GM19035 (cell line): ENCODE data around the gene ZFYVE28.

Experiments used
- ATAC-seq: cut with Tn5 transposase; IDR thresholded peaks from one replicate; pipeline ENCODE4 v1.9.1; 2021; ENCODE audit not compliant: unreplicated experiment

The ZFYVE28 gene

GRCh38 chr4:2428496-2429213 is 10.2 kb upstream of the ZFYVE28 start:
- ATAC-seq: no peak

DNA sequence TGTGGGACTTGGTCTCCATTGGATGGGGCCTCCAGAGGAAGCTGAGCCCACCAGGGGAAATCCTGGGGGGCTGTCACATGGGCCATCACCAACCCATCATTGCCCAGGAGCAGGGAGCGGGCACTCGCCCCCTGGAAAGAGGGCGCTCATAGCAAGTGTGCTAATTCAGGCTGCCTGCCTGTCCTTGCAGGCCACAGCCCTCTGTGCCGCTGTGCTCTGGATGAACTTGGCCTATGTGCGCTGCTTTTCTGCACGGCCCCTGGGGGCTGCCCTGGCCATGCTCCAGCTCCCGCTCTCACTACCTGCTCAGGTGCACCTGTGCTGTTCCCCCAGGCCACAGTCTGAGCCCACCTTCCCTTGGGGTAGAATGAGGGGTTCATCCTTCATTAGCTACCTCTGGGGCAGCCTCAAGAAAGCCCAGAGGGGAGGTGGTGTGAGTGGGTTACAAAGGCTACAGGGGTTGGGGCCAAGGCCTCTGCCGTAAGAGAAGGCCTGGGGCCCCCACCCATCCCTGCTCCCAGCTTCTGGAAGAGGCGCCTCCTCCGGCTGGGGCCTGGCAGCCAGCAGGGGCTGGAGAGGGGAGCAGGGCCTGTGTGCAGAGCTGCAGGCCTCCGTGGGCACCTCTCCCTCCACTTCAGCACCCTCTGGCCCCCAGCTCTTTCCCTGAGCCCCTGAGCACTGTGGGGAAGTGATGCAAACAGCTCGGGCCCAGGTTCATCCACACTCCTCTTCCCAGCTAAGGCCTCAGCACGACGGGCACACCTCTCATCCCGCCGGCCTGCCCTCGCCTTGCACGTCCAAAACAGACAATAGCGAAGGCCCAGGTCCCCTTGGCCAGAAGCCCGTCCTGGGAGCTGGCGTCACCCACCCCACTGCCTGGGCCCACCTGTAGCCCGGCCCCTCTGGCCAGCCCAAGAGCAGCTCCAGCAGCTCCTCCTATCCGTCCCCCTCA is 9.2 kb upstream of the ZFYVE28 start:
- no peak for ATAC-seq

GRCh38 chr4:2426711-2427275 is 8.3 kb upstream of the ZFYVE28 start:
- ATAC-seq: no peak

DNA sequence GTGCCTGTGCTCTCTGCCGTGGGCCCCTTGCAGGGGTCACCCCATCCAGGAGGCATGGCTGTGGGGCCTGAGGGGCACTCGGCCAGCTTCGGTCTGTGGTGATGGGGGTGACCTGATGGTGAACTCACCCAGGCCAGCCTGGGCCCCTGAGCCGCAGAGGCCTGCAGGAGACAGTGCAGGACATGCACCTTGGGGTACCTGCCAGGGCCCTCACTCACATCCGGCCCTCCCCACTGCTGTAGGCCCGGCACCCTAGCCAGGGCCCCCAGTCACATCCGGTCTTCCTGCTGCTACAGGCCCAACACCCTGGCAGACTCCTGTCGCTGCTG is 7.6 kb upstream of the ZFYVE28 start:
- ATAC-seq: no peak

GRCh38 chr4:2425386-2426068 is 7.1 kb upstream of the ZFYVE28 start:
- no peak for ATAC-seq

DNA sequence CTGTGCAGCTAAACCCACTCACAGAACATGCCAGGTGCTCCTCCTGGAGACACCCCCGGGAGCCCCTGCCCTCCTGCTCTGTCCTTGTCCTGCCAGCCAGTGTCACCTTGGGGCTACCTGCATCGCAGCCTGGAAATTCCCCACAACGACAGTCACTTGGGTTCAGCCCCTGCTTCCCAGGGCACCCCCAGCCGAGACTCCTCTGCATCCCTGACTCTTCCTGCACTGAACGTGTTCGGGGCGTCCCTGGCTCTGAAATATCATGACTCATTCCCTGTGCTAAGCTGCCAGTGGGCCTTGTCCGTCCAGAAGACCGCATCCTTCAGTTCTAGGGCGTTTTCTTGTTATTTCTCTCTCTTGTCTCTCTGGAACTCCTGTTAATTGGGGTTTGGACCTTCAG is 6.1 kb upstream of the ZFYVE28 start:
- ATAC-seq: no peak

GRCh38 chr4:2423695-2424094 is 5.2 kb upstream of the ZFYVE28 start:
- no peak for ATAC-seq

DNA sequence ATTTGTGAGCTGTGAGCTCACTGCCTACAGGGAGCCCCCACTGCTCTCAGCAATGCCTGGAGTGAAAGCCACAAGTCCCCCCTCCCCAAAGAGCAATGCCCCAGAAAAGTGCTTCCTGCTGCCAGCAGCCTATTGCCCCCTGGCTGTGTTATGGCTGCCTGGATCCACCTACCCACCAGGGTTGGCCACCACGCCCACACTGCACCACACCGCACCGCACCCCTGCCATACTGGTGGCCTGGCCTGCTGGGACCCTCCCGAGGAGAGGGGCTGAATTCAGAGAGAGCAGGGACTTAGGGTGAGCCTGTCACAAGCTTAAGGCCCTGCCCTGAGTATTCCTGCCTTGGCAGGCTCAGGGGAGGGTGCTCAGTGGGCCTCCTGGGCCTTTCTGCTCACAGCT is 4.6 kb upstream of the ZFYVE28 start:
- no peak for ATAC-seq

GRCh38 chr4:2421928-2422327 is 3.5 kb upstream of the ZFYVE28 start:
- ATAC-seq: no peak

DNA sequence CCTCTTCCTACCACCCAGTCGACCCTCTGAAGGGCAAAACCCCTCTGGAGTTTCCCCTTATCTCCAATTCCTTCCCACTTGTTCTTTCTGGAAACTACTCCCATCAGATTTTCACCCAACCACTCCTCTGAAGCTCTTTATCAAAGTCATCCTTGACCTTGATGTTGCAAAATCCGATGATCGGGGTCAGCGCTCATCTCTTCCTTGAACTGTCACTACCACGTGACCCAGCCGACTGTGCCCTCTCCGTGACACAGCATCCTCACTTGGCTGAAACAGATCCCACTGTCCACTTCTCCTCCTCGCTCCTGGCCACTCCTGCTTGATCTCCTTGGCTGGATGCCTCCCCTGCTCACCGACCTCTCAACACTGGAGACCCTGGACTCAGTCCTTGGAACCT is 1.4 kb upstream of the ZFYVE28 start:
- ATAC-seq: no peak

GRCh38 chr4:2418650-2419571 is 466 bp upstream of the ZFYVE28 start, which contains the start of gene CFAP99:
TSS of gene CFAP99 (plus strand) at chr4:2418955.
- ATAC-seq: peak; percentile 88

- no peak for ATAC-seq
Observed at GRCh38 chr4:2417226-2417764, 1.1 kb downstream of the ZFYVE28 start.

DNA sequence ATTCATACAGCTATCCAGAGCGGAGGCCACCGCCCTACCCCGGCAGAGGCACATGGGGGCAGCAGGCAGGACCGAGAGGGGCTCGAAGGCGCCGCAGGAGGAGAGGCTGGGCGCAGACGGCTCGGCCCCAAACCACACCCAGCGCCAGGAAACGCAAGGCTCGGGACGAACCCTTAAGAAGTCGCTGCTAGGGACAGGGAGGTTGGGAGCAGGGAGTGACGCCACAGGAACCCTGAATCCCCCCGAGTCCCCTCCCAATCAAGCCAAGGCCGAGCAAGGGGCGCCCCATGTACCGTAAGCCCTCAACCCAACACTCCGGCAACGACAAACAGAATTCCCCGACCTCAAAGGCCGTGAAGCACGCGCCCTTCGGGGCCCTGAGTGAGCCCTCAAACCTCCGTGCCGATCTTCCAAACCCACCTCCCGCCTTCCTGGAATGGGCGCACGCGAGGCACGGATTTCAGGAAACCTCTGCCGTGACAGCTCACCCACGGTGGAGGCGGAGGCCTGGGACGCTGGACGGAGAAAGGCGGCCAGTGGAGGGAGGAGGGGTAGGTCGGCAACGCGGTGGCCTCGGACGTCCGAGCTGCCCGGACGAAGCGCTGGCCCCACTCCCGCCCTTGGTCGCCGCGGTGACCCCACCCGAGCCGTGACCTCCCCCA is 1.8 kb downstream of the ZFYVE28 start:
- no peak for ATAC-seq

DNA sequence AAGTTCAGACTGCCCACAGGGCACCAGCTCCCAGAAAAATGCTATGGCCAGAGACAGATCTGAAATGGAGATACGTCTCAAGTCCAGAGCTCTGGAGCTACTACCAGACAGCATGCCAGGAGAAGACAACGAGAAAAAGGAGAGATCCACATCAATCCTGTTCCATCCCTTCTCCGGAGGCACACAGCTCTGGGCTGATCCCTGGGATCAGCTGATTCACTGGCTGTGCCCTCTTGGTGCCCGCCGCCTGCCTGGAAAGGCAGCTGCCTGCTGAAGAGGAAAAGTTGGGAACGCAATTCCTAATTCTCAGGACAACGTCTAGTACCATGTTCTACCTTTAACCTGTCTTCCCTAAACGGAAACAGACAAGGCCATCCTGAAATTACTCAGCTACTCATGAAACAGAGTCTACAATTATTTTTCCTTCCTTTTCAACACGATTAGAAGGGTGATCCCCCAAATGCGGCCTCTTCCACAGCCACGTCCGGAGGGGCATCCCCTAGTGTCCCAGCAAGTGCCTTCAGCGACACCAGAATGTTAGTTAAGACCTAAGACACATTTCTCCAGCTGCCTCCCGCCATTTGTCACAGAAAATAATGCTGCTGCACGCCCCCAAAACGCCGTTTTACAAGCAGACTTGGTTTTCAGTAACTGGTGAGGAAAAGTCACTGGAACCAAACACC is 2.4 kb downstream of the ZFYVE28 start:
- ATAC-seq: no peak

- no peak for ATAC-seq
Observed at GRCh38 chr4:2415213-2415612, 3.2 kb downstream of the ZFYVE28 start.

- no peak for ATAC-seq
Observed at GRCh38 chr4:2413821-2414610, 4.4 kb downstream of the ZFYVE28 start.

GRCh38 chr4:2412885-2413716 is 5.3 kb downstream of the ZFYVE28 start:
- ATAC-seq: peak; percentile 61
